Cerebellar nuclear complex (tissue), 1 donor: ENCODE measurements around the gene CYB561.

Source experiments
- DNase-seq, 2 experiments: peaks; one replicate each; lab custom pipeline; 2025; lab: John Stamatoyannopoulos, UW

Gene CYB561

DNA sequence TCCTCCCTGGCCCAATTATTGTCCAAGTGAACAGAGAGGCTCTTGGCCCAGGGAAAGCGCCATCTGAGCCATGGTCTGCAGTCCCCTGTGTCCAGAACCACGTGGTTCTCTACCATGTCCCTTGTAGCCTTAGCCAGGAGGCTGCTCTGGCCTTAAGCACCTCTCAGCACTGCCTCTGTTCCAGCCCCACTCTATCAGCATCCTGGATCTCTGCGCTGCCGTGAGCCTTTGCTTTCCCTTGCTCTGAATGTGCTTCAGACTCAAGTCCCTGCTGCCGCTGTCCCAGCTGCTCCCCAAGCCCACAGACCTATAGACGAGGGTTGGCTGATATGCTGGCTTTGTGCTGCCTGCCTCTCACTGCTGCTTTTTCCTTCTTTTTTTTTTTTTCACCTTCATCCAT lies 33.9 kb downstream of the CYB561 start:
- no peak for DNase-seq

DNA sequence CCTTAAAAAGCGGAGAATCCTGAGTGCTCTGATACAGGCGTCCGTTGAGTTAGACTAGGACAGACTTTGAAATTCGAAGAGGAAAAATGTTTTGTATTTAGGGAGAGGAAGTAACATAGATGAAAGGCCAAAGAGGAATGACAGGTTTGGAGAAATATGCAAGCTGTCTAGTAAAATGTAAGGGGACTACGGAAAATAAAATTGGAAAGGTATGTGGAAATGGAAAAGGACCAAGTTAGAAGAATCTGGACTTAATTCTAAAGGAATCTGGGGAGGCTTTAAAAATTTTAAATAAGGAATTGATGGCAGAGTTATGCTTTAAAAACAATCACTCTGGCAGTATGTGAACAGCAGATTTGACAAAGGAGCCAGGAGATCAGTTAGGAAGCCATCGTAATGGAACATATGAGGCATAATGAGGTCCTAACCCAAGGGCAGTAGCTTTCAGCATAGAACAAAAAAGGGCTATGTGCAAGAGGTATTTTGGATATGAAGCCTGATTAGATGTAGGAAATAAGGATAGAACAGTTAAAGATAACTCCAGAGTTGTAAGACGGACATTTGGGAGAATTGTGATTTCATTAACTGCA lies 38.3 kb downstream of the CYB561 start:
- no peak for DNase-seq

DNA sequence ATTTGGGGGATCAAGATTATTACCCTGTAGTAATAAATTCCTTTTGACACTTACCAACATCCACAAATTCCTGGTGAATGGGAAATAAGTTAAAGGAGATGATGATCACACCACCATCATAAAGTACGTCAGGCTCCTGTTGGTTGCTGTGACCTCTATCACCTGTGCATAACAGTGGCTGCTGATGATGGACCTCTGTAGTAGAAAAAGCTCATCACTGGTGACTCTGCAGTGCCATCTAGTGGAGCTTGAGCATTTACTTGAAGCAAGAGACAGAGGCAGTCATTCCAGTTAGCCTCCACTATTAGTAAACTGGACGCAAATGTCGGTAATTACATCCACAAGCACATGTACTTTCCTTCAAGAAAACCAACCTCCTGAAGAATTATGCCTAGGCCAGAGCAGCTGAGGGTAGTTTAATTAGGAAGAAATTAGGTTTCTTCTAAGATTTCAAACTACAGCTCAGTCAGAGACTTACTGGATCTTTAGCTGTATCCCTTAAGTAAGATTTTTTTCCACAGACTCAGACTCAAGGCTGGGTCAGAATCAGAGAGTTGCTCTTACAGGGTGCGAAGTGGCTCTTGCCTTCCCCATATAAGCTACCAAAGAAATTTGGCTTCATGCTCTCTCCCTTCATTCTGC lies 39.3 kb downstream of the CYB561 start:
- DNase-seq = peak in 1 of 2 experiments; percentile 50

DNA sequence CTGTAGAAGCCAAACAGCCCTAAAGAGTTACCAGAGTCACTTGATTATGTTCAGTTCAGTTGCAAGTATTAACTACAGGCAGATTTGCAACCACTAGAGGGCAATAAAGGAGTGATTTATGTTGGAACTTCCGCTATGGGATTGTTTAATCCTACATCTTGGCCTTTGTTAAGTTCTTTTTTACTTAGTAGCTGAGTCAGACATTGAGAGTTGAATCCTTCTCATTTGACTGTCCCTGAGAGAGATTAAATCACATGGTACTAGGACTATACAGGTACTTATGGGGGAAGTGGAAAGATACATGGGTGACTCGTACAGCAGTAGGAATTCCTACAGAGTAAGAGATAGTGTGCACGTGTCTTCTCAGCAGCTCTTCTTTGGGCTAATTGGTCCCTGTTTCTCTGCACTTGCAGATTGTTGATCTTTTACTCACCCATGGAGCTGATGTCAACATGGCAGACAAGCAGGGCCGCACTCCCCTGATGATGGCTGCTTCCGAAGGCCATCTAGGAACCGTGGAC lies 40.3 kb downstream of the CYB561 start:
- DNase-seq = no peak

DNA sequence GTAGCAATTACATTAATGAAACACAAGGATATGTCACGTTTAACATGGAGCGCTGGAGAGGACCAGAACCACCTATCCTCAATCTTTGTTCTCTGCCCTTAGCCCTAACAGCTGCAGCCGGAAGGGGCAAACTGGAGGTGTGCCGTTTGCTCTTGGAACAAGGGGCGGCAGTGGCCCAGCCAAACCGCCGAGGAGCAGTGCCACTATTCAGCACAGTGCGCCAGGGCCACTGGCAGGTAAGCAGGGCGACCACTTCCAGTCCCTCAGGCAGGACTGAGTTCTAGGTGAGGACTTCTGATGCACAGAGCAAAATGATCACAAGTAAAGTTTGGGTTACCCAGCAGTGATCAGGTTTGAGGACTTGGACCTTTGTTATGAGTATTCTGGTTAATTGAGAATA lies 41.1 kb downstream of the CYB561 start:
- no peak for DNase-seq

DNA sequence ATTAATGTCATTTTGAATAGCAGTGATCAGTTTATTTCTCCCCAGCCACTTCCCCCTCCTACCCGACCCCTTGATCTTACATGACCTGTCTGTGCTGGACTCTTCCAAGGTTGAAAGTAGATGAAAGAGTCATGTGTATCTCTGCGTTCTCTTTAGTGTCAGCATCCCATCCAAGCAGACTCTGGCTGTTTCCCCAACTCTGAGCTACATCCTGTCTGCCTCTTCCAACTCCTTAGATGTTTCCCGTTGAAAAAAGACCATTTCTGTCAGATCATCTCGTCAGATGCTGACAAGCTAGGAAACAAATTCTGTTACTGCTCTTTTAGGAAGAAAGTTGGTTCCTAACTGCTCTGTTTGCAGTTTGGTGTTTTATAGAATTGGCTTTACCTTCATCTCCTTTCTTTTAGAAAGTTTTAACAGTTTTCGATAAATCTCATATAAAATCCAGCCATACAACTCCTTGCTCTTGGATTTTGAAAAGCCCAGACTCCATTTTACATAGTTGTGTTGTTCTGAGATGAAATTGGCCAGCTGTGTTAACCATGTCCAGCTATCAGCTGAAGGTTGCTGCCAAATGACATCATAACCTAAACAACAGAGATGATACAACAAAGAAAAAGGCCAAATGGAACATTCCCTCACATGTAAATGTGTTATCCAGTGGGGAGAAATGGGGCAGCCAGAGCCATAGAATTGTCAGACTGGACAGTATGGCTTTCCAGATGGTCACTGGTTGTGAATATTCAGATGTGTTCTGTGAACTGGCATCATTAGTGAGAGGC lies 43.5 kb downstream of the CYB561 start:
- no peak for DNase-seq

DNA sequence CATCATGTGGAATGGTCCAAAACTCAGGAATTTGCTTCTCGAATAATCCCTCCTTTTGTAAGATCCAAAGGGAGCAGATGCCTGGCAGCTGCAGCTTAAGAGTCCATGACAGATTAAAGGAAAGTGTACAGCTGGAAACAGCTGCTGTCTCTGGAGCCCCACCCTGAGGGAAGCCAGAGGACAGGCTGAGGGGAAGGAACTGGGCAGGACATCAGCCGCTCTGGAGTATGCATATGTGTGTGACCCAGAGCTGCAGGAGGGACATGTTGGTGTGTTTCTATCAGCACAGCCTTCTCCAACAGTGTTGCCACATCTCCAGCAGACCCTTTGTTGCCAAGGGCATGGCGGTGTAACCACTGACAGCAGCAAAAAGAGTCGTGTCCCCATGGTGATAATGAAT lies 46.2 kb downstream of the CYB561 start:
- no peak for DNase-seq

DNA sequence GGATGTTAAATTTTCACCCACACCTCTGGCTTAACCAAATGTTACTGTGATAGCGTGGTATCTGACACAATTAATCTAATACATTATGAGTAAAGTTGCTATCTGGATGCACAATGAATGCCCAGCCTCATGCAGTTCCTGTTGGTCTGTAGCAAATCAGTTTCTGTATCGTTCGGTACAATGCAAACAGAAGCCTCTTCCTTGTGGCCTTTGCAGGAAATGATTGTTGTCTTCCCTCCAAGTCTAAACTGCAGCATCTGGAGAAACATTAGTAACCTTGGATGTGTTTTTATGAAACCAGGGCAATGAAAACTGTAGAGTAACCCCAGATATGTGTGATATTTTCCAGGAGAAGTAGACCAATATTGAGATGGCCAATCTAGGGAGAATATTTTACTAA lies 46.8 kb downstream of the CYB561 start:
- DNase-seq = no peak

DNA sequence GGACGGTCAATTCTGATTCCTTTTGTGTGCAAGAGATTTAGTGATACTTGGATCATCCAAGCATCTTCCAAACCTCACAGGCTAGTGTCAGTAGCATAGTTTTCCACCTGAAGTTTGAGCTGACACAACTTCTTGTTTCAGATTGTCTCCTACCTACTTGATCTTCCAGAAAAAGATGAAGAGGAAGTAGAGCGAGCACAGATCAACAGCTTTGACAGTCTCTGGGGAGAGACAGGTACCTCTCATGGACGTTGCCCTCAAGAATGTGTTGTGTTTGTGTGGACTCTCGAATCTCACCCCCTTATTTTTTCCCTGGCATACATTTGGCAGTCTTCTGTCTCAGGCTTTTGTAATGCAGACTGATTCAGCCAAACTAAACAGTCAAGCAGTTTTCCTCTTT lies 47.4 kb downstream of the CYB561 start:
- DNase-seq = no peak

DNA sequence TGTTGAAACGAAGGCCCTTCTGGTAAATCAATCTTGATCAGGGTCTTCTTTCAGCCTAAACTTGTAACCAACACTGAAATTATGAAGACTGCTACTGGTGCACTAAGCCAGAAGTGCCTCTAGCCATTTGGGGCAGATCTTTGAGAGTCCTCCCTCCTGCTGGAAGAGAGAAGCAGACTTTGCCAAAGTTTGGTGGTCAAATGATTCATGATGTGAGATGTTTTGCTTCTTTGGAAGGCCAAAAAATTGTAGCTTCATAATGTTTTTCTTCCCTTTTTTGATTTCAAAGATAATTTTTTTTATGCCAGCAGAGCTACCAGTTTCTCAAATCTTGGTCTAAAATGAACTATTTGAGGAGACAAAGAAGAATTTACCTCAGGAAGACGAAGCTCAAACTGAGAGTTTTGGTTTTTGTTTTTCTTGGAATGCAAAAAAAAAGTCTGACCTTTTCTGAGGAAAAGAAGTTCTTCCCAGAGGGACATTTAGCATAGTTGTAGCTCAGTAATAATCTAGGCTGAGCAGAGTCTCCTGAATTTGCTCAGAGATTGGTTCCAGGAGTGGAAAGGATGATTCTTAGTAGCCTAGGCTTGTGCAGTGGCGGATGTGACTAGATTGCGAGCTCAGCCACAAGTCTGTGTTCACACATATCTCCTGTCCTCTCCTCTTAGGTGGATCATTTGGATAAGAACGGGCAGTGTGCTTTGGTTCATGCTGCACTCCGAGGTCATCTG lies 50.9 kb downstream of the CYB561 start:
- no peak for DNase-seq

DNA sequence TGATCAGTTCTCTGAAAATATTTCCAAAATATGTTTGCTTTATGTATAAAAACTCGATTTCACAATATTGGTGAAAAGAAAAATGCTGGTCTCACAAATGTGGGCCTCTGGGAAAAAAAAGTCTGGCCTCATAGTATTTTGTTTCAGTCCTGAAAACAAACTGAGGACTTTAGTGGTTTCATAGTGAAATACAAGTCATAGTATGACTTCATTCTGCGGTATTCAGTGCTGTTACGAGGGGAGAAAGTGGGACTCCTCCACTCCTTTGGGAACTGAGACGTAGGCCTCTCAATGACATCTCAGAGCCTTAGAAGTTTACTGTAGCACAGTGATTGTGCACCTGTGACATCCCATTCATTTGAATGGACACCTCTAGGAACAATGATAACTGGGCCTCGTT lies 56.0 kb downstream of the CYB561 start:
- DNase-seq = no peak

DNA sequence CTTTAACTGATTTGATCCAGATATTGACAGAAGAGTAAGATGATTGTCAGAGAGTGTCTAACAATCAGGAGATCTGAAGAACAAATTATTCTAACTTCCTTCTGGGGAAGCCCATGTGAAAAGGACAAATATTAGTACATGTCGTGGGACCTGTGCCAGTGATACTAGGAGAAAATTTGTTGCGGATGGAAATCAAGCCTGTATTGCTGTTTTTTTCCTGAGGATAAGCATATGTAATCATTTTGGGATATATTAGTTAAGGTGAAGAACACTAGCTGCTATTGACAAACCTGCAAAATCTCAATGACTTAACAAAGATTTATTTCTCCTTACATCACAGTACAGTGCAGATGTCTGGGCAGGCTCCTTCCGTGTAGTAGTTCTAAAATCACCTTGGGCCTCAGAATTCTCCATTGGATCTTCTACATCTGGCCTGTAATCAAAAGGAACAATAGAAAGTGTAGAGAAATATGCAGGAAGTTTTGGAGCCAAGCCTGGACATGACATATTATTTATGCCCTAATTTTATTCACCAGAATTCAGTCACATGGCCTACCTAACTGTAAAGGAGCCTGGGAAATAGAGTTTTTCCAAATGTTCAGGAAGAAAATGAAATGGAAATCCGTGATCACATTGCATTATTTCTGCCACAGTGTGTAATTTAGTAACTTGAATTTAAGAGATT lies 58.3 kb downstream of the CYB561 start:
- no peak for DNase-seq

DNA sequence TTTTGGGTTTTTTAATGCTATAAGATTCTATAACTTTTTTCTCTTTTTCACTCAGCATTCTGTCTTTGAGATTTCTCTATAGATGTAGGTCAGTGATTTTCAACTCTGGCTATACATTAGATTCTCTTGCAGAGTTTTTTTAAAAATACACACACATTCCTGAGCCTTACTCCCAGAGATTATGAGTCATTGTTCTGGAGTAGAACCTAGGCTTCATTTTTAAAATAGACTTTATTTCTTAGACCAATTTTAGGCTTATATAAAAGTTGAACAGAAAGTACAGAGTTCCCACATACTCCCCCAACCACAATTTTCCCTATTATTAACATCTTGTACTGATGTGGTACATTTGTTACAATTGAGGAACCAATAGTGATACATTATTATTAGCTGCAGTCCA lies 63.3 kb downstream of the CYB561 start:
- no peak for DNase-seq
